HEK293 (cell line): ENCODE results near the gene EMCN.

Source experiments
- CTCF ChIA-PET: fragments of 350-600 bp; formaldehyde crosslinking; extraction: SDS; loops from one replicate; lab custom pipeline; 2021; ENCODE audit warnings: antibody characterized with exemption; lab: Yijun Ruan, JAX
- POLR2A ChIA-PET: fragments of 300-600 bp; formaldehyde crosslinking; extraction: SDS; loops from one replicate; lab custom pipeline; 2020; ENCODE audit warnings: antibody characterized with exemption, inconsistent platforms; lab: Yijun Ruan, JAX
- H3K27ac ChIP-seq: fragments of 200-500 bp; sonication (Bioruptor generic); 2 replicates; pipeline ENCODE4 v1.5.1; 2014; ENCODE audit warnings: low read depth, low read length, control low read depth, inconsistent platforms; ENCODE audit errors: extremely low read depth
- H3K36me3 ChIP-seq, 2 experiments: fragments of 200-500 bp in 1 of 2; sonication (Bioruptor generic) in 1 of 2; 1 replicate in 1 of 2; 2 replicates in 1 of 2; pipeline ENCODE4 v1.5.1; 2014 to 2017; ENCODE audit warnings: inconsistent platforms in 2 of 2, low read length in 2 of 2; ENCODE audit not compliant: control insufficient read depth in 2 of 2, insufficient read depth in 1 of 2
- H3K4me1 ChIP-seq: fragments of 200-500 bp; sonication (Bioruptor generic); 2 replicates; pipeline ENCODE4 v1.5.1; 2014; ENCODE audit warnings: mild to moderate bottlenecking, low read length, inconsistent platforms; ENCODE audit not compliant: control insufficient read depth, insufficient read depth
- H3K4me3 ChIP-seq: 2 replicates; pipeline ENCODE4 v1.5.1; 2011; ENCODE audit warnings: low read depth, mild to moderate bottlenecking, control low read depth, low read length, moderate library complexity
- H3K9me3 ChIP-seq: fragments of 200-500 bp; sonication (Bioruptor generic); 2 replicates; pipeline ENCODE4 v1.5.1; 2014; ENCODE audit warnings: low read depth, low read length, inconsistent platforms; ENCODE audit not compliant: control insufficient read depth, insufficient read depth
- HIC1 ChIP-seq: fragments of 450-650 bp; formaldehyde crosslinking; IDR thresholded peaks from 2 replicates; pipeline ENCODE4 v1.5.1; 2016; ENCODE audit warnings: missing biosample characterization, missing genetic modification characterization
- KLF9 ChIP-seq: fragments of 450-650 bp; formaldehyde crosslinking; IDR thresholded peaks from 2 replicates; pipeline ENCODE4 v1.5.1; 2016; ENCODE audit warnings: missing biosample characterization, missing genetic modification characterization, low read depth
- MZF1 ChIP-seq: fragments of 450-650 bp; formaldehyde crosslinking; IDR thresholded peaks from 2 replicates; pipeline ENCODE4 v1.5.1; 2017; ENCODE audit warnings: missing biosample characterization, missing genetic modification characterization, borderline replicate concordance
- RBAK ChIP-seq: fragments of 450-650 bp; formaldehyde crosslinking; IDR thresholded peaks from 2 replicates; pipeline ENCODE4 v1.5.1; 2016; ENCODE audit warnings: missing biosample characterization, missing genetic modification characterization
- SCRT1 ChIP-seq: fragments of 450-650 bp; formaldehyde crosslinking; IDR thresholded peaks from 2 replicates; pipeline ENCODE4 v1.5.1; 2016; ENCODE audit warnings: missing biosample characterization, missing genetic modification characterization, borderline replicate concordance
- YY2 ChIP-seq: fragments of 450-650 bp; formaldehyde crosslinking; IDR thresholded peaks from 2 replicates; pipeline ENCODE4 v1.5.1; 2016; ENCODE audit warnings: missing biosample characterization, missing genetic modification characterization
- ZNF146 ChIP-seq: fragments of 450-650 bp; formaldehyde crosslinking; IDR thresholded peaks from 2 replicates; pipeline ENCODE4 v1.5.1; 2016; ENCODE audit warnings: missing biosample characterization, missing genetic modification characterization
- ZNF2 ChIP-seq: fragments of 450-650 bp; formaldehyde crosslinking; IDR thresholded peaks from 2 replicates; pipeline ENCODE4 v1.5.1; 2016; ENCODE audit warnings: missing biosample characterization, missing genetic modification characterization
- ZNF280C ChIP-seq: fragments of 450-650 bp; formaldehyde crosslinking; IDR thresholded peaks from 2 replicates; pipeline ENCODE4 v1.5.1; 2016; ENCODE audit warnings: missing biosample characterization, missing genetic modification characterization
- ZNF292 ChIP-seq: fragments of 450-650 bp; formaldehyde crosslinking; IDR thresholded peaks from 2 replicates; pipeline ENCODE4 v1.5.1; 2016; ENCODE audit warnings: low read depth, missing biosample characterization, missing genetic modification characterization, borderline replicate concordance
- ZNF37A ChIP-seq: fragments of 450-650 bp; IDR thresholded peaks from 2 replicates; pipeline ENCODE4 v1.5.1; 2018; ENCODE audit warnings: missing biosample characterization, missing genetic modification characterization
- ZNF473 ChIP-seq: fragments of 450-650 bp; formaldehyde crosslinking; IDR thresholded peaks from 2 replicates; pipeline ENCODE4 v1.5.1; 2017; ENCODE audit warnings: missing biosample characterization, missing genetic modification characterization
- ZNF48 ChIP-seq: fragments of 450-650 bp; formaldehyde crosslinking; IDR thresholded peaks from 2 replicates; pipeline ENCODE4 v1.5.1; 2016; ENCODE audit warnings: missing biosample characterization, missing genetic modification characterization
- ZNF548 ChIP-seq: fragments of 450-650 bp; formaldehyde crosslinking; IDR thresholded peaks from 2 replicates; pipeline ENCODE4 v1.5.1; 2016; ENCODE audit warnings: missing biosample characterization, missing genetic modification characterization
- ZNF629 ChIP-seq: fragments of 450-650 bp; formaldehyde crosslinking; IDR thresholded peaks from 2 replicates; pipeline ENCODE4 v1.5.1; 2017; ENCODE audit warnings: missing biosample characterization, missing genetic modification characterization
- ZNF701 ChIP-seq: fragments of 450-650 bp; formaldehyde crosslinking; IDR thresholded peaks from 2 replicates; pipeline ENCODE4 v1.5.1; 2016; ENCODE audit warnings: missing biosample characterization, missing genetic modification characterization
- ZNF777 ChIP-seq: fragments of 450-650 bp; formaldehyde crosslinking; IDR thresholded peaks from 2 replicates; pipeline ENCODE4 v1.5.1; 2017; ENCODE audit warnings: missing biosample characterization, missing genetic modification characterization, borderline replicate concordance
- ZNF830 ChIP-seq: fragments of 450-650 bp; IDR thresholded peaks from 2 replicates; pipeline ENCODE4 v1.5.0; 2018; ENCODE audit warnings: missing biosample characterization, missing genetic modification characterization, low read depth, mild to moderate bottlenecking, moderate library complexity
- ZNF837 ChIP-seq: fragments of 450-650 bp; formaldehyde crosslinking; IDR thresholded peaks from 2 replicates; pipeline ENCODE4 v1.5.1; 2016; ENCODE audit warnings: missing biosample characterization, missing genetic modification characterization
- TF ChIP-seq, protein P1 (sequence below): fragments of 450-650 bp; formaldehyde crosslinking; IDR thresholded peaks from 2 replicates; pipeline ENCODE4 v1.5.1; 2017; ENCODE audit warnings: missing biosample characterization, missing genetic modification characterization
- TF ChIP-seq, protein P2 (sequence below): fragments of 450-650 bp; formaldehyde crosslinking; IDR thresholded peaks from 2 replicates; pipeline ENCODE4 v1.5.1; 2016; ENCODE audit warnings: missing biosample characterization, missing genetic modification characterization, borderline replicate concordance

EMCN gene

DNA sequence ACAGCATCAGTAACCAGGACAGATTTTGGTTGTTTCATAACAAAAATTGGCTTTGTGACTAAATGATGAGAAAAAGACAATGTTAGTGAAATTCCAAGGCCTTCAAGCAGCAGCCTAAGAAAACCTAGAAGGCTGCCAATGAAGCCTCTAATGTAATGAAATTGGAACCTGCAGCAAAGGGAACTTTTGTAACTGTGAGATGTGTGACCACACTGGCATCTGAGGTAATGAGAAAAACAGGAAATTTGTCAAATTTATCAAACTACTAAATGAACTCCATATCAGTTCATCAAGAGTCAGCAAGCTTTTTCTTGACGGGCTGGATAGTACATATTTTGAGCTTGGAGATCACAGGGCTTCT lies 30.4 kb upstream of the EMCN start:
- POLR2A ChIA-PET: no interaction called here
- H3K27ac ChIP-seq: no peak overlapping the region
- CTCF ChIA-PET: no interaction called here
- TF ChIP-seq ZNF548 (tag by site-specific recombination) (no peak), ZNF777 (tag by site-specific recombination) (no peak), ZNF701 (tag by site-specific recombination) (no peak), SCRT1 (tag by site-specific recombination) (no peak), ZNF37A (tag by site-specific recombination) (no peak), ZNF292 (no peak), MZF1 (no peak), HIC1 (tag by site-specific recombination) (no peak), ZNF48 (tag by site-specific recombination) (no peak), ZNF629 (tag by site-specific recombination) (no peak), KLF9 (tag by site-specific recombination) (no peak), ZNF2 (tag by site-specific recombination) (no peak), YY2 (tag by site-specific recombination) (no peak), ZNF146 (tag by site-specific recombination) (no peak), RBAK (tag by site-specific recombination) (no peak), ZNF830 (tag by site-specific recombination) (no peak)
- TF ChIP-seq, protein P1, sequence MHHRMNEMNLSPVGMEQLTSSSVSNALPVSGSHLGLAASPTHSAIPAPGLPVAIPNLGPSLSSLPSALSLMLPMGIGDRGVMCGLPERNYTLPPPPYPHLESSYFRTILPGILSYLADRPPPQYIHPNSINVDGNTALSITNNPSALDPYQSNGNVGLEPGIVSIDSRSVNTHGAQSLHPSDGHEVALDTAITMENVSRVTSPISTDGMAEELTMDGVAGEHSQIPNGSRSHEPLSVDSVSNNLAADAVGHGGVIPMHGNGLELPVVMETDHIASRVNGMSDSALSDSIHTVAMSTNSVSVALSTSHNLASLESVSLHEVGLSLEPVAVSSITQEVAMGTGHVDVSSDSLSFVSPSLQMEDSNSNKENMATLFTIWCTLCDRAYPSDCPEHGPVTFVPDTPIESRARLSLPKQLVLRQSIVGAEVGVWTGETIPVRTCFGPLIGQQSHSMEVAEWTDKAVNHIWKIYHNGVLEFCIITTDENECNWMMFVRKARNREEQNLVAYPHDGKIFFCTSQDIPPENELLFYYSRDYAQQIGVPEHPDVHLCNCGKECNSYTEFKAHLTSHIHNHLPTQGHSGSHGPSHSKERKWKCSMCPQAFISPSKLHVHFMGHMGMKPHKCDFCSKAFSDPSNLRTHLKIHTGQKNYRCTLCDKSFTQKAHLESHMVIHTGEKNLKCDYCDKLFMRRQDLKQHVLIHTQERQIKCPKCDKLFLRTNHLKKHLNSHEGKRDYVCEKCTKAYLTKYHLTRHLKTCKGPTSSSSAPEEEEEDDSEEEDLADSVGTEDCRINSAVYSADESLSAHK (tag by site-specific recombination): no peak
- TF ChIP-seq, all 188 proteins: peak for 0
- Histone ChIP-seq H3K9me3 (no peaks in the 10 kb centered on the region), H3K36me3 (no peaks in the 10 kb centered on the region), H3K4me1 (no peaks in the 10 kb centered on the region), H3K4me3 (no peak overlapping the region)

DNA sequence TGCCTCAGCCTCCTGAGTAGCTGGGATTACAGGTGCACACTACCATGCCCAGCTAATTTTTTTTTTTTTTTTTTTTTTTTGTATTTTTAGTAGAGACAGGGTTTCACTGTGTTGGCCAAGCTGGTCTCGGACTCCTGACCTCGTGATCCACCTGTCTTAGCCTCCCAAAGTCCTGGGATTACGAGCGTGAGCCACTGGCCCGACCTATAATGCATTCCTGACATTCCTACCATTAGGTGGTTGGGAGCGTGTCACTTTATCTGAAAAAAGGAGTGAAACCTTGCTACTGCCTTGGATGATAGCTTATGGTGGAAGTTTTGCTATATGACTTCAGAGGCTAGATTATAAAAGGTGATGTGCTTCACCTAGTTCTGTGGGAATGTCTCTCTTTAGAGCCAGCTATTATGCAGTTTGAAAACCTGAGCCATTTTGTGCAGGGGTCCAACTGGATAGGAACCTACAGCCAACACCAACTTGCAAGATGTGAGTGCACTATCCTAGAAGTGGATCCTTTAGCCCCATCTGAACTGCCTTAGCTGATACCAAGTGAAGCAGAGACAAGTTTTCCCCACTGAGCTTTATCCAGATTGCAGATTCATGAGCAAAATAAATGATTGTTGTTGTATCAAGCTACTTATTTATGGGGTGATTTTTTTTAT lies 29.8 kb upstream of the EMCN start:
- H3K4me1 ChIP-seq: no peaks in the 10 kb centered on the region
- H3K36me3 ChIP-seq: no peaks in the 10 kb centered on the region
- H3K4me3 ChIP-seq: no peak overlapping the region
- H3K27ac ChIP-seq: no peak overlapping the region
- H3K9me3 ChIP-seq: no peaks in the 10 kb centered on the region
- CTCF ChIA-PET: no interaction called here
- POLR2A ChIA-PET: no interaction called here
- TF ChIP-seq, protein P2, sequence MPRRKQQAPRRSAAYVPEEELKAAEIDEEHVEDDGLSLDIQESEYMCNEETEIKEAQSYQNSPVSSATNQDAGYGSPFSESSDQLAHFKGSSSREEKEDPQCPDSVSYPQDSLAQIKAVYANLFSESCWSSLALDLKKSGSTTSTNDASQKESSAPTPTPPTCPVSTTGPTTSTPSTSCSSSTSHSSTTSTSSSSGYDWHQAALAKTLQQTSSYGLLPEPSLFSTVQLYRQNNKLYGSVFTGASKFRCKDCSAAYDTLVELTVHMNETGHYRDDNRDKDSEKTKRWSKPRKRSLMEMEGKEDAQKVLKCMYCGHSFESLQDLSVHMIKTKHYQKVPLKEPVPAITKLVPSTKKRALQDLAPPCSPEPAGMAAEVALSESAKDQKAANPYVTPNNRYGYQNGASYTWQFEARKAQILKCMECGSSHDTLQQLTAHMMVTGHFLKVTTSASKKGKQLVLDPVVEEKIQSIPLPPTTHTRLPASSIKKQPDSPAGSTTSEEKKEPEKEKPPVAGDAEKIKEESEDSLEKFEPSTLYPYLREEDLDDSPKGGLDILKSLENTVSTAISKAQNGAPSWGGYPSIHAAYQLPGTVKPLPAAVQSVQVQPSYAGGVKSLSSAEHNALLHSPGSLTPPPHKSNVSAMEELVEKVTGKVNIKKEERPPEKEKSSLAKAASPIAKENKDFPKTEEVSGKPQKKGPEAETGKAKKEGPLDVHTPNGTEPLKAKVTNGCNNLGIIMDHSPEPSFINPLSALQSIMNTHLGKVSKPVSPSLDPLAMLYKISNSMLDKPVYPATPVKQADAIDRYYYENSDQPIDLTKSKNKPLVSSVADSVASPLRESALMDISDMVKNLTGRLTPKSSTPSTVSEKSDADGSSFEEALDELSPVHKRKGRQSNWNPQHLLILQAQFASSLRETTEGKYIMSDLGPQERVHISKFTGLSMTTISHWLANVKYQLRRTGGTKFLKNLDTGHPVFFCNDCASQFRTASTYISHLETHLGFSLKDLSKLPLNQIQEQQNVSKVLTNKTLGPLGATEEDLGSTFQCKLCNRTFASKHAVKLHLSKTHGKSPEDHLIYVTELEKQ (tag by site-specific recombination): no peak
- no peak for TF ChIP-seq ZNF280C (tag by site-specific recombination)
- TF ChIP-seq ZNF837: no peak
- no peak for TF ChIP-seq ZNF473
